Neural crest cell (in vitro differentiated cells): Measurements from ENCODE around the gene TPD52L1. TPM values are rescaled to one million over a fixed set of nuclear protein-coding genes. Genes with fewer than 3 reads are reported as not detected.
"Not testable (repeated sequence)": the region's sequence is repeated elsewhere in the genome, so short reads cannot be mapped to it uniquely, and the experiment has no call there.

Source experiments
- DNase-seq: peaks from one replicate; pipeline ENCODE4 v3.0.0; 2021; ENCODE audit warnings: low read depth, mixed read lengths, low spot score
- H3K27ac Mint-ChIP-seq: one replicate; pipeline ENCODE4 v1.8.0; 2021; ENCODE audit warnings: mild to moderate bottlenecking, mixed read lengths; ENCODE audit not compliant: unreplicated experiment
- H3K27me3 Mint-ChIP-seq: 2 replicates; pipeline ENCODE4 v1.8.0; 2021; ENCODE audit warnings: low read depth, mild to moderate bottlenecking, mixed read lengths
- H3K36me3 Mint-ChIP-seq: 2 replicates; pipeline ENCODE4 v1.8.0; 2021; ENCODE audit warnings: low read depth, mild to moderate bottlenecking, mixed read lengths
- H3K4me1 Mint-ChIP-seq: 2 replicates; pipeline ENCODE4 v1.8.0; 2021; ENCODE audit warnings: mixed read lengths
- H3K4me3 Mint-ChIP-seq: one replicate; pipeline ENCODE4 v1.8.0; 2021; ENCODE audit warnings: mild to moderate bottlenecking, mixed read lengths
- H3K9me3 Mint-ChIP-seq: 2 replicates; pipeline ENCODE4 v1.8.0; 2021; ENCODE audit warnings: mixed read lengths
- CTCF ChIP-seq: fragments of 200-600 bp; sonication (generic); conservative IDR thresholded peaks from 2 replicates; pipeline ENCODE4 v1.5.0; 2021; ENCODE audit warnings: antibody characterized with exemption, mild to moderate bottlenecking
- total RNA-seq: library from RNA; stranded (reverse); gene quantifications from 2 replicates; pipeline ENCODE4 v1.2.1, GENCODE V29; 2021

The TPD52L1 gene
- total RNA-seq, 1 donor from 2014 or later = 2.9 TPM

GRCh38 chr6:125124049-125124669 is 29.4 kb upstream of the TPD52L1 start:
- H3K4me3 Mint-ChIP-seq = no peak overlapping the region

GRCh38 chr6:125125856-125126255 is 27.7 kb upstream of the TPD52L1 start:
- not testable (repeated sequence) for H3K4me1 Mint-ChIP-seq, H3K9me3 Mint-ChIP-seq, H3K4me3 Mint-ChIP-seq, H3K36me3 Mint-ChIP-seq, H3K27ac Mint-ChIP-seq, DNase-seq, H3K27me3 Mint-ChIP-seq

More at GRCh38 chr6:125124049-125124669, 29.4 kb upstream of the TPD52L1 start:
- TF ChIP-seq CTCF = no peak
- Mint-ChIP-seq H3K27ac (no peak overlapping the region), H3K4me1 (no peaks in the 10 kb centered on the region), H3K9me3 (peaks cover 6% of the 10 kb centered on the region), H3K36me3 (no peaks in the 10 kb centered on the region), H3K27me3 (no peaks in the 10 kb centered on the region)
- no peak for DNase-seq

GRCh38 chr6:125129354-125129753 is 24.2 kb upstream of the TPD52L1 start:
- no peak for DNase-seq
- no peak overlapping the region for H3K27ac Mint-ChIP-seq
- H3K4me3 Mint-ChIP-seq = no peak overlapping the region
- no peaks in the 10 kb centered on the region for H3K4me1 Mint-ChIP-seq
- H3K27me3 Mint-ChIP-seq = no peaks in the 10 kb centered on the region
- no peak for TF ChIP-seq CTCF
- H3K36me3 Mint-ChIP-seq = no peaks in the 10 kb centered on the region
- H3K9me3 Mint-ChIP-seq = peaks cover 6% of the 10 kb centered on the region

GRCh38 chr6:125132058-125132457 is 21.5 kb upstream of the TPD52L1 start:
- H3K36me3 Mint-ChIP-seq = no peaks in the 10 kb centered on the region
- H3K9me3 Mint-ChIP-seq = no peaks in the 10 kb centered on the region
- no peaks in the 10 kb centered on the region for H3K27me3 Mint-ChIP-seq

GRCh38 chr6:125136378-125136777 is 17.2 kb upstream of the TPD52L1 start:
- no peak for TF ChIP-seq CTCF
- no peaks in the 10 kb centered on the region for H3K4me1 Mint-ChIP-seq
- H3K27me3 Mint-ChIP-seq = no peaks in the 10 kb centered on the region
- DNase-seq = no peak
- no peaks in the 10 kb centered on the region for H3K36me3 Mint-ChIP-seq
- no peak overlapping the region for H3K27ac Mint-ChIP-seq
- no peak overlapping the region for H3K4me3 Mint-ChIP-seq
- H3K9me3 Mint-ChIP-seq = no peaks in the 10 kb centered on the region

More at GRCh38 chr6:125132058-125132457, 21.5 kb upstream of the TPD52L1 start:
- H3K27ac Mint-ChIP-seq = no peak overlapping the region
- DNase-seq = no peak
- no peak for TF ChIP-seq CTCF
- H3K4me1 Mint-ChIP-seq = no peaks in the 10 kb centered on the region
- no peak overlapping the region for H3K4me3 Mint-ChIP-seq

- DNase-seq = no peak
- Mint-ChIP-seq H3K4me1 (no peaks in the 10 kb centered on the region), H3K27me3 (no peaks in the 10 kb centered on the region), H3K36me3 (no peaks in the 10 kb centered on the region), H3K4me3 (no peak overlapping the region), H3K9me3 (no peaks in the 10 kb centered on the region), H3K27ac (no peak overlapping the region)
- TF ChIP-seq CTCF = no peak
Measured at GRCh38 chr6:125138083-125138482, 15.5 kb upstream of the TPD52L1 start.
